Transverse colon (tissue), 4 donors: Measurements from ENCODE around the gene CITED2. TPM values are rescaled to one million over a fixed set of nuclear protein-coding genes. Genes with fewer than 3 reads are reported as not detected.

ENCODE experiments used
- DNase-seq: peaks from one replicate; pipeline ENCODE4 v3.0.0-alpha.2; 2019
- H3K27ac ChIP-seq, 4 donors: fragments of 200-600 bp; sonication (generic); 2 replicates each; pipeline ENCODE4 v1.5.1; 2016 to 2018; ENCODE audit warnings: inconsistent platforms in 4 of 4
- H3K27me3 ChIP-seq: fragments of 200-600 bp; sonication (generic); 2 replicates; pipeline ENCODE4 v1.5.1; 2017; ENCODE audit warnings: inconsistent platforms
- H3K36me3 ChIP-seq, 4 donors: fragments of 200-600 bp; sonication (generic); 2 replicates each; pipeline ENCODE4 v1.5.1; 2017 to 2019; ENCODE audit warnings: inconsistent platforms in 4 of 4
- H3K4me1 ChIP-seq, 4 donors: fragments of 200-600 bp; sonication (generic); 2 replicates each; pipeline ENCODE4 v1.5.1; 2017 to 2020; ENCODE audit warnings: inconsistent platforms in 4 of 4
- H3K4me3 ChIP-seq, 4 donors: fragments of 200-600 bp; sonication (generic); 1 replicate in 1 of 4; 2 replicates in 3 of 4; pipeline versions ENCODE4 v1.5.1 to v1.6.1; 2017 to 2019; ENCODE audit warnings: inconsistent platforms in 4 of 4
- H3K9me3 ChIP-seq, 2 donors: fragments of 200-600 bp; sonication (generic); 2 replicates each; pipeline ENCODE4 v1.5.1; 2017 to 2019; ENCODE audit warnings: inconsistent platforms in 2 of 2
- EP300 ChIP-seq: sonication (generic); formaldehyde crosslinking; IDR thresholded peaks from one replicate; pipeline ENCODE4 v1.6.1; 2017; ENCODE audit warnings: antibody characterized with exemption, low read depth
- POLR2A ChIP-seq: fragments of 450-650 bp; IDR thresholded peaks from one replicate; pipeline ENCODE4 v1.6.1; 2016; ENCODE audit warnings: antibody characterized with exemption, mild to moderate bottlenecking, moderate library complexity
- POLR2AphosphoS5 ChIP-seq, 3 donors: sonication (generic); formaldehyde crosslinking; IDR thresholded peaks; one replicate each; pipeline ENCODE4 v1.6.1; 2016; ENCODE audit warnings: antibody characterized with exemption in 3 of 3
- WGBS, 2 donors: methylation state at CpG; one replicate each; pipeline ENCODE4 v1.1.5; 2018; ENCODE audit warnings: low coverage in 1 of 2; 5-methylcytosine and 5-hydroxymethylcytosine counted together
- in situ Hi-C, 4 donors: fragments of 200-750 bp; cut with MboI; loops; one replicate each; pipeline versions ENCODE4 v1.15.0 to v1.15.1; 2017; ENCODE audit warnings: low sequenced_read_pairs in 3 of 4, low pct_ligation_motif_present in 1 of 4, low pct_unique_long_range_greater_than_20kb in 1 of 4
- intact Hi-C: fragments of 100-400 bp; cut with DNase I; formaldehyde crosslinking; loops from one replicate; pipeline ENCODE4 v1.15.1; 2023; ENCODE audit warnings: low total_unique reads
- total RNA-seq, 4 donors: library from RNA; depleted of rRNA; stranded (reverse); fragments of >200 nt; gene quantifications; one replicate each; pipeline ENCODE4 v1.1.0, GENCODE V29; 2016
- TF ChIP-seq, protein P1 (sequence below), 5 experiments: fragments of 200-600 bp in 3 of 5; fragments of 450-650 bp in 2 of 5; sonication (generic) in 3 of 5; IDR thresholded peaks; 1 replicate in 2 of 5; 2 replicates in 3 of 5; pipeline ENCODE4 v1.5.1; 2016 to 2017; ENCODE audit warnings: antibody characterized with exemption in 5 of 5, inconsistent platforms in 3 of 5, mild to moderate bottlenecking in 2 of 5, moderate library complexity in 1 of 5

The CITED2 gene
- total RNA-seq, 4 donors from 2014 or later = 66.6 to 116 (median 102) TPM

DNA sequence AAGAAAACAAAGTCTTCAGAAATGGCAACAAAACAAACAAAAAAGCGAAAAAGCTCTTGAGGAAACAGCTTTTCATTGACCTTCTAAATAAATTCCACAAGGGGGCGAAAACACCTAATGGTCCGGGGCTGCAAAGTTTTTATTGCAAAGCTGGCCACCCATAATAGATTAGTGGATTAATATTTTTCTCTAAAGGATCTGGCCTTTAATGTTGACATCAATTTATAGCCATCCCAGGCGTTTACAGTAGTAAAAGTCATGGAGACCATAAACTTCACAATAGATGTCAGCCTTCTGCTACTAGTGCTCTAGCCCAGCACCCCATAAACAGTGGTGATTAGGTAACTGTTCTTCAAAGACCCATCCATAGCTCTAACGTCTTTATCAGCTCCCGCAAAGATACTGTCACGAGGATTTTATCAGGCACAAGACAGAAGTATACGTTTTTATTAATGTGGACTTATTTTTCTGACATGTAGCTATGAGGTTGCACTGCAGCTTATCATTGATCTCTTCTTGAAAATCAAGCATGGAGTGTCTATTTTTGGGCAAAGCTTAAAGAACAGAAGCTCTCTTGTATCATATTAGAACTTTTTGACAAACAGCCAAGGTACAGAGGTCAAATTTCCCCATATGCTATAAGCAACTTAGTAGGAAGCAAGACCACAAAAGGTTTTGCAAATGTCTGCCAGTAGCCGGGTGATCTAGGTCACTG, 4.7 kb downstream of the CITED2 start:
- peak overlapping the region; percentile 92 to 99 (median 96) for H3K27ac ChIP-seq
- WGBS, 2 donors = 4 to 10% methylated on average over 9 of the region's 9 CpGs
- peak overlapping the region in 1 of 4 donors; percentile 87 for H3K4me3 ChIP-seq
- DNase-seq = no peak
- peaks cover 0 to 10% (median 7%) of the 10 kb centered on the region in 4 donors for H3K36me3 ChIP-seq
- no peaks in the 10 kb centered on the region for H3K27me3 ChIP-seq
- intact Hi-C loops (loop anchor here (10.0 kb wide), 4 partner anchors 105 to 485 kb away; no protein-coding TSS in a partner anchor), in situ Hi-C loops (loop anchor here (5.0 to 25.0 kb wide), 11 partner anchors 132 to 557 kb away; no protein-coding TSS in a partner anchor)
- TF ChIP-seq, protein P1, sequence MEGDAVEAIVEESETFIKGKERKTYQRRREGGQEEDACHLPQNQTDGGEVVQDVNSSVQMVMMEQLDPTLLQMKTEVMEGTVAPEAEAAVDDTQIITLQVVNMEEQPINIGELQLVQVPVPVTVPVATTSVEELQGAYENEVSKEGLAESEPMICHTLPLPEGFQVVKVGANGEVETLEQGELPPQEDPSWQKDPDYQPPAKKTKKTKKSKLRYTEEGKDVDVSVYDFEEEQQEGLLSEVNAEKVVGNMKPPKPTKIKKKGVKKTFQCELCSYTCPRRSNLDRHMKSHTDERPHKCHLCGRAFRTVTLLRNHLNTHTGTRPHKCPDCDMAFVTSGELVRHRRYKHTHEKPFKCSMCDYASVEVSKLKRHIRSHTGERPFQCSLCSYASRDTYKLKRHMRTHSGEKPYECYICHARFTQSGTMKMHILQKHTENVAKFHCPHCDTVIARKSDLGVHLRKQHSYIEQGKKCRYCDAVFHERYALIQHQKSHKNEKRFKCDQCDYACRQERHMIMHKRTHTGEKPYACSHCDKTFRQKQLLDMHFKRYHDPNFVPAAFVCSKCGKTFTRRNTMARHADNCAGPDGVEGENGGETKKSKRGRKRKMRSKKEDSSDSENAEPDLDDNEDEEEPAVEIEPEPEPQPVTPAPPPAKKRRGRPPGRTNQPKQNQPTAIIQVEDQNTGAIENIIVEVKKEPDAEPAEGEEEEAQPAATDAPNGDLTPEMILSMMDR (IDR thresholded peaks at IDR 0.05) = peak; percentile 70 to 80 (median 75)
- TF ChIP-seq EP300 = no peak
- peak in 2 of 3 donors; percentile 30 to 37 for TF ChIP-seq POLR2AphosphoS5 (IDR thresholded peaks at IDR 0.05)
- peaks cover 7 to 31% (median 23%) of the 10 kb centered on the region in 4 donors for H3K4me1 ChIP-seq
- H3K9me3 ChIP-seq = no peaks in the 10 kb centered on the region

DNA sequence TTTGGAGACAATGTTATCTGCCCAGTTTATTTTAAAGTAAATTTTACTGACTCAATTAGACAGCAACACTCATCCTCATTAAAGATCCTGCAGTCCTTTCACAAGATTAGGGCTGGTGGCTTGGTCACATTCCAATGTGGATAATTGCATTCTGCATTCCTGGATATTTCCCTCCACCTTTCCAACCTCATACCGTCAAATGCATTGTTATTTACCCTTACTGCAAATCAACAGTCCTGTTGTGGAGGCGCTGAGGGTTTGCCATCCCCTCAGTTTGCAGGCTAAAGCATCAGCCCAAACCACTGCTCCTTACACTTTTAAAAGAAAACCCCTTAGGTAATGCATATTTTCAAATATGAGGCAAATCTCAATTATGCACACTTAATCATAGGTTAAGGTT, 5.4 kb downstream of the CITED2 start:
- Histone ChIP-seq H3K9me3 (no peaks in the 10 kb centered on the region), H3K27me3 (no peaks in the 10 kb centered on the region), H3K36me3 (peaks cover 0 to 10% (median 7%) of the 10 kb centered on the region in 4 donors), H3K4me3 (no peak overlapping the region), H3K4me1 (peaks cover 7 to 31% (median 23%) of the 10 kb centered on the region in 4 donors), H3K27ac (peak overlapping the region in 2 of 4 donors; percentile 96 to 97)
- no peak for DNase-seq
- in situ Hi-C loops = loop anchor here (5.0 to 25.0 kb wide), 7 partner anchors 132 to 557 kb away; no protein-coding TSS in a partner anchor
- 50 to 73% methylated on average over 2 of the region's 2 CpGs for WGBS, 2 donors
- intact Hi-C loops = no loop called here
- TF ChIP-seq POLR2AphosphoS5 (IDR thresholded peaks at IDR 0.05) = no peak
- TF ChIP-seq, protein P1 (IDR thresholded peaks at IDR 0.05) = no peak
- no peak for TF ChIP-seq EP300
- no peak for TF ChIP-seq POLR2A

DNA sequence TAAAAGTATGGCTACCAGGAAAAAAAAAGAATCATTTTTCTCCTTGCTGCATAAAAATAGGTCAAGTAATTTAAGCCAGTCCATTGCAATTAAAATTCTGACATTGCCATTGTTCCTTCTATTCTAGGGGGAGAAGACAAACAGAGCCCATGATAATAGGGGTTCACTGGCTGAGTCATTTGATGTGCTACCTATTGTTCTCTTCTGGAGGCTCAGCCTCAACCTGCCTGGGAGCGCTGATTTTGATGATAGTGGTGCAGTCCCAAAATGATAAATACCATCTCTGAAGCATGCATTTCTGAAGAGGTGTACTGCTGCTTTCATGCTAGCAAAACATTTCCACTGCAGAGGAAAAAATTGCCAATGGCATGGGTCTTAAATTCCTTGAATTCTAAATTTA, 5.8 kb downstream of the CITED2 start:
- no peak overlapping the region for H3K4me3 ChIP-seq
- H3K4me1 ChIP-seq = peaks cover 7 to 31% (median 23%) of the 10 kb centered on the region in 4 donors
- peaks cover 0 to 10% (median 6%) of the 10 kb centered on the region in 4 donors for H3K36me3 ChIP-seq
- no peak overlapping the region for H3K27ac ChIP-seq
- TF ChIP-seq, protein P1 (IDR thresholded peaks at IDR 0.05) = no peak
- TF ChIP-seq EP300 = no peak
- no peak for TF ChIP-seq POLR2AphosphoS5 (IDR thresholded peaks at IDR 0.05)
- TF ChIP-seq POLR2A = no peak
- H3K9me3 ChIP-seq = no peaks in the 10 kb centered on the region
- WGBS, 2 donors = 85 to 100% methylated on average over 1 of the region's 1 CpG
- intact Hi-C loops = no loop called here
- no peaks in the 10 kb centered on the region for H3K27me3 ChIP-seq
- no peak for DNase-seq
- in situ Hi-C loops = loop anchor here (5.0 to 25.0 kb wide), 7 partner anchors 131 to 556 kb away; no protein-coding TSS in a partner anchor

DNA sequence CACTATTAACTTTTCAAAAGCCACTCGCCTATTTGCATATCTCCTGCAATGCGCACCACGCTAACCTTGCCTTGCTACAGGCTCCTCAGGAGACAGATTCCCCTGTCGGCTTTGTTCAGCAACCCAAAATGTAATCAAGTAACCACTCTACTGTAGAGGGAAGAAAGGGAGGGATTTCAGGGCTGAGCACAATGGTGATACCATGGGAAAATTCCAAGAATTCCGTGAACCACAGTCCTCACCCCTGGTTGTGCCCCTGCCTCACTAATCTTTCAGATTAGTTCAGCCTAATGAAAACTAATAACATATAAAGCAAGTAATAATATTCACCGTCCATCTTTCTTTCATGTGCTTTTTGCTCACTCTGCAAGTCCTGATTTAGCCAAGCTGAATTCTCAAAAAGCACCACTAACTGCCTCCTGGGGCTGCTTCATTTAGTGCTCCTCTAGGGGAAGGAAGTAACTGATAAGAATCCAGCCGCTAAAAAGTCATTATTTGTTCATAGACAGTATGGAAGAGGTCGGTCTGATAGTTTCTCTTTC, 6.6 kb downstream of the CITED2 start:
- Histone ChIP-seq H3K27me3 (no peaks in the 10 kb centered on the region), H3K36me3 (peaks cover 0 to 3% (median 1%) of the 10 kb centered on the region in 4 donors), H3K27ac (no peak overlapping the region), H3K4me1 (peaks cover 7 to 31% (median 23%) of the 10 kb centered on the region in 4 donors), H3K4me3 (no peak overlapping the region), H3K9me3 (no peaks in the 10 kb centered on the region)
- in situ Hi-C loops = loop anchor here (5.0 to 25.0 kb wide), 7 partner anchors 131 to 556 kb away; no protein-coding TSS in a partner anchor
- intact Hi-C loops = no loop called here
- DNase-seq = no peak
- WGBS, 2 donors = 76 to 77% methylated on average over 8 of the region's 8 CpGs
- no peak for TF ChIP-seq POLR2A
